Measurements from ENCODE around the gene ASF1B. TPM values are rescaled to one million over a fixed set of nuclear protein-coding genes. Genes with fewer than 3 reads are reported as not detected.
A peak's percentile ranks its signal among the peaks of the same experiment; 100 is the strongest.

Gene ASF1B
- total RNA-seq, 1 experiment from 2014 or later = 67.4 TPM

DNA sequence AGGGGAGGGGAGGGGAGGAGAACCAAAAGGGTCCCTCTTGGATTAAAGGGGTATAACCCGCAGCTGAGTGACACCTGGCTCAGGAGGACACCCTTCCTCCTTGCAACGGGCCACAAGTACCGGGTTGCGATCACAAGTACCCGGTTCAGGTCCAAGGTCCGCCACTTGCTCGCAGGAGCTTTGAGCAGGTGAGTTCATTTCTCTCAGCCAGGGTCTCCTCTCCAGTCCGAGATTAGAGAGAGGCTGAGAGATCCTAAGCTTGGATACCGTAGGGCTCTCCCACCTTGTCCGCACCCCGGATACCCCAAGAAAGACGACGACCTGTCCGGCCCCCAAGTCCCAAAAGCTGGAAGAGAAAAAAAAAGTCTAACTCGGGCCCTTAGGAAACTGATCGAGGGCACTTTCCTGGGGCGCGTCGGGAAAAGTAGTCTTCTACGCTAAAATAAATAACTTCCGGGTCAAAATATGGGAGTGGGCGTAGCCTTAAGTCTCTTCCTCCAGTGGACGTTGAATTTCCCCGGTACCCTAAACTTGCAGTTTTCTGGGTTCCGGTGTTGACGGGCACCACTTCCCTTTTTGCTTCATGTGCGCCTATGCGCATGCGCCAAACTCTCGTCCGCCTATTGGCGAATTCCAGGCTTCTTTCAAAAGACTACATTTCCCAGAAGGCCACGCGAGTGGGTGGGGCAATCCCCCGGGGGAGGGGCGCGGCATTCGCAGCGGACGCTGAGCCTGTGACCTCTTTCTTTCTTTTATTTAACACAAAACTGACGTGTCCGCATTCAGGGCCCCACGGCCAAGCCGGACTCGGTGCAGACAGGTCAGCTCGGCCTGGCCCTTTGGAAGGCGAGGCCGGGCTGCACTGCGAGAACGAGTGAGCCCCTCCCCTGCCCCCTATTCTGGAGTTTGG, 55.2 kb downstream of the ASF1B start:
- Histone ChIP-seq H3K4me1 (replicated peaks; ENCODE audit: insufficient read depth) (peaks cover 16% of the 10 kb centered on the region), H3K9me2 (ENCODE audit: insufficient read depth) (no peaks in the 10 kb centered on the region), H3F3A (ENCODE audit: insufficient read depth, low read depth) (peaks cover 14% of the 10 kb centered on the region; the same call in 1 of the 2 replicates), H3K27me3 (ENCODE audit: insufficient read depth, low read depth) (no peaks in the 10 kb centered on the region), H2AFZ (peak overlapping the region; percentile 93), H3K4me3 (peak overlapping the region; percentile 85), H3K4me2 (peak overlapping the region; percentile 91), H3K36me3 (ENCODE audit: low read depth) (no peaks in the 10 kb centered on the region), H3K27ac (peak overlapping the region; percentile 71), H4K20me1 (ENCODE audit: insufficient read depth) (no peaks in the 10 kb centered on the region), H3K9me3 (ENCODE audit: insufficient read depth, low read depth) (no peaks in the 10 kb centered on the region), H3K79me2 (ENCODE audit: low read depth) (peaks cover 14% of the 10 kb centered on the region)
- POLR2A ChIA-PET (ENCODE audit: unreplicated experiment) = interaction anchor here (0.5 to 0.6 kb wide), 2 partner anchors 350 to 408 kb away, joined by 3 to 6 read pairs; no protein-coding TSS in a partner anchor
- intact Hi-C loops (cut with micrococcal nuclease; ENCODE audit: unreplicated experiment) = loop anchor here (2.0 to 5.0 kb wide), 3 partner anchors 36 to 338 kb away; partner anchors contain the start of genes ASF1B, DDX39A and PRKACA
- TF ChIP-seq CTCF (conservative IDR thresholded peaks at IDR 0.05) = no peak
- DNase-seq = peak; percentile 99
- CTCF ChIA-PET = interaction anchor here (0.5 to 0.6 kb wide), 2 partner anchors 34 to 129 kb away, joined by 3 to 4 read pairs; partner anchors contain the start of gene DCAF15
- TSS peak; percentile 87 for BruUV-seq (replicated peaks)

DNA sequence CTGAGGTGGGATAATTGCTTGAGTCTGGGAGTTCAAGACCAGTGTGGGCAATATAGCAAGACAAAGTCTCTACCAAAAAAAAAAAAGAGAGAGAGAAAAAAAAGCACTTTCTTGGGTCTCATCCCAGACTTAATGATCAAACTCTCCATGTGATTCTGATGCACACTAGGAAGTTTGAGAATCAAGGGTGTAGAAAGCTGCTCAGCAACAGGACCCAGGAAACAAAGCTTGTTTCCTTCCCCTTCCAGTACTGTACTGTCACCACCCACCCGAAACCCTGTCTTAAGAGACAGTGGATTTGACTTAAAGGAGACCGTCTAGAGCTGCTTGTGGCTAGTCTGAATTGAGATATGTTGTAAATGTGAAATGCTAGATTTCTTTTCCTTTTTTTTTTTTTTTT, 58.0 kb downstream of the ASF1B start:
- no peak overlapping the region for H2AFZ ChIP-seq
- no peaks in the 10 kb centered on the region for H3K9me3 ChIP-seq (ENCODE audit: insufficient read depth, low read depth)
- BruUV-seq (replicated peaks) = no TSS peak
- H3K79me2 ChIP-seq (ENCODE audit: low read depth) = peaks cover 14% of the 10 kb centered on the region
- no peaks in the 10 kb centered on the region for H3K36me3 ChIP-seq (ENCODE audit: low read depth)
- intact Hi-C loops (cut with micrococcal nuclease; ENCODE audit: unreplicated experiment) = no loop called here
- CTCF ChIA-PET = interaction anchor here (0.6 to 0.7 kb wide), 4 partner anchors 54 to 304 kb away, joined by 4 to 7 read pairs (median 6); partner anchors contain the start of genes ASF1B and C19orf53
- no peak overlapping the region for H3K4me2 ChIP-seq
- TF ChIP-seq CTCF (conservative IDR thresholded peaks at IDR 0.05) = no peak
- no peak for TF ChIP-seq EZH2 (IDR thresholded peaks at IDR 0.05; ENCODE audit: low read depth)
- H3K4me1 ChIP-seq (replicated peaks; ENCODE audit: insufficient read depth) = peaks cover 26% of the 10 kb centered on the region
- DNase-seq = no peak
- POLR2A ChIA-PET (ENCODE audit: unreplicated experiment) = interaction anchor here (0.5 to 0.6 kb wide), 2 partner anchors 71 to 155 kb away, joined by 3 to 6 read pairs; no protein-coding TSS in a partner anchor
- no peaks in the 10 kb centered on the region for H3K27me3 ChIP-seq (ENCODE audit: insufficient read depth, low read depth)
- H3K9me2 ChIP-seq (ENCODE audit: insufficient read depth) = no peaks in the 10 kb centered on the region
- H4K20me1 ChIP-seq (ENCODE audit: insufficient read depth) = no peaks in the 10 kb centered on the region
- H3K27ac ChIP-seq = no peak overlapping the region
- no peak overlapping the region for H3K4me3 ChIP-seq
- H3F3A ChIP-seq (ENCODE audit: insufficient read depth, low read depth) = peaks cover 15% of the 10 kb centered on the region; the same call in 1 of the 2 replicates

DNA sequence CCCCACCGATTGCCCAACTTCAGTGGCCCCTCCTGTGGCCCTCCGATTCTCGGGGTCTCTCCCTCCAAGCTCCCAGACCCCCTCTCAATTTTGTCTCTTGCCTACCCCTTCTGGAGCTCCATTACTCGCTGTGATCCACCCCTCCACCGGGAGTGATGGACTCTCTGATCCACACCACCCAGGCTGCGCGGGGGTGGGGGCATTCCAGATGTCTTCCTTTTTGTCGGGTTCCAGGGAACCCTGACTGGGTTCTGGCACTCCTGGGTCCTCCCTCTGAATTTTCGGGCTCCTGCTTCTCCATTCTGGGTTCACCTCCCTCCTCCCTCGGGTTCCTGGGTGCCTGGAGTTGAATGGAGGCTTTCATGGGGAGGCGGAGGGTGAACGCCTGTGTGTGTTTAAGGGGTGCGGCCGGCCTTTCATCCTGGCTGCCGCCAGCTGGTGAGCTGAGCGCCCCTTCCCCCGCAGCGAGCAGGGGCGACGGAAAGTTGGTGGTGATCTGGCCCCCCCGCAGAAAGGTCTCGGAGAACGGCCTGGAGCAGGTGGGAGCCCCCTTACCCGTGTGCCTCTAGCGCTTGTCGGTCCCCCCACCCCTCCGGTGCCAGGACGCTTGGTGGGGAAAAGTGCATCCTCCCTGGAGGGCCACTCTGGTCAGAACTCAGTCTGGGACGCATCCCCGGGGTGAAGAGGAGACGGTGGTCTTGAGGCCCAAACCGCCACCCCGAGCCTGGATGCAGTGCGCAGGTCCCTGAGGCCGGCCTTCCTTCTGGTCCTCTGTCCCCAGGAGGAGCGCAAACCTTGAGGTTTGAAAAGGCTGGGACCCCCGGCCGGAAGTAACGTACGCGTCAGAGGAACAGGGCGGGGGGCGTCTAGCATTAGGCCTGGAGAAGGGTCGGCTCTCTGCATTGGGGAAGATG, 62.2 kb downstream of the ASF1B start:
- Histone ChIP-seq H3K79me2 (ENCODE audit: low read depth) (no peaks in the 10 kb centered on the region), H3K27me3 (ENCODE audit: insufficient read depth, low read depth) (no peaks in the 10 kb centered on the region), H4K20me1 (ENCODE audit: insufficient read depth) (no peaks in the 10 kb centered on the region), H2AFZ (peak overlapping the region; percentile 83), H3K4me3 (peak overlapping the region; percentile 72), H3F3A (ENCODE audit: insufficient read depth, low read depth) (peaks cover 29% of the 10 kb centered on the region), H3K9me3 (ENCODE audit: insufficient read depth, low read depth) (no peaks in the 10 kb centered on the region), H3K9me2 (ENCODE audit: insufficient read depth) (no peaks in the 10 kb centered on the region), H3K4me1 (replicated peaks; ENCODE audit: insufficient read depth) (0 out of 2 replicates have a peak, but pooled peaks cover 10% of the 10 kb centered on the region), H3K27ac (no peak overlapping the region), H3K36me3 (ENCODE audit: low read depth) (no peaks in the 10 kb centered on the region), H3K4me2 (peak overlapping the region; percentile 93)
- ChIA-PET CTCF (interaction anchor here (0.9 to 1.3 kb wide), 2 partner anchors 181 to 194 kb away, joined by 5 to 6 read pairs; no protein-coding TSS in a partner anchor), POLR2A (ENCODE audit: unreplicated experiment) (interaction anchor here (0.5 kb wide), 1 partner anchor 212 kb away, joined by 8 read pairs; no protein-coding TSS in a partner anchor)
- DNase-seq = peak; percentile 39 to 50
- TSS peak; percentile 53 for BruUV-seq (replicated peaks)
- TF ChIP-seq EZH2 (IDR thresholded peaks at IDR 0.05; ENCODE audit: low read depth) = no peak
- TF ChIP-seq CTCF (conservative IDR thresholded peaks at IDR 0.05) = peak; percentile 38; the same call in 1 of the 2 replicates
- intact Hi-C loops (cut with micrococcal nuclease; ENCODE audit: unreplicated experiment) = loop anchor here (2.0 to 5.0 kb wide), 3 partner anchors 42 to 477 kb away; partner anchors contain the start of genes IL27RA and RFX1
